Stimulated activated CD8-positive, alpha-beta memory T cell treated with anti-CD3 and anti-CD28 coated beads, Interleukin-15, amount 100 ng/mL, for 24 hours (primary cell): Measurements from ENCODE around the gene AP3M1.
"Not testable (repeated sequence)": the region's sequence is repeated elsewhere in the genome, so short reads cannot be mapped to it uniquely, and the experiment has no call there.

ENCODE experiments used
- DNase-seq: peaks from one replicate; pipeline ENCODE4 v3.0.0-alpha.2; 2020; ENCODE audit warnings: low read depth

The AP3M1 gene

GRCh38 chr10:74150204-74150989 lies at the start of gene AP3M1:
Gene AP3M1, minus strand, starts transcription at chr10:74150828. Its CDS starts 12,449 bp downstream, at chr10:74138379.
- DNase-seq: peak; percentile 28

GRCh38 chr10:74199315-74199714 lies 48.7 kb upstream of the AP3M1 start:
- DNase-seq: no peak

DNA sequence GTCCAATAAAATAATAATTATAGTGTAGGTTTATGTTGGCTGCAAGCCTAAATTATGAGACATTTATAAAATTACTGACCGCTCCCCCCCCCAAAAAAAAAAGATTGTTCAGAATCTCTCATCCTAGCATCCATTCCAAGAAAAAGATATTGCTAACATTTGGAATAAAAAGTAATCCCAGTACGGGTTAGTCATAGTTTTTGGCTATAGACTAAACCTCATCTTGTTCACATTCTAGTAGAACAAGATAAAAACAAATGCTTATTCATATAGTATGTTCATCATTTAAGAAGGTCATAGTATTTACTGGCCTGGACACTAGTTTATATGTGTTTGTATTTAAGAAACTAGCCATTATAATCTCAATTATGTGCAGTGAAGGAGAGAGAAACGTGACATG lies 44.4 kb upstream of the AP3M1 start:
- no peak for DNase-seq

DNA sequence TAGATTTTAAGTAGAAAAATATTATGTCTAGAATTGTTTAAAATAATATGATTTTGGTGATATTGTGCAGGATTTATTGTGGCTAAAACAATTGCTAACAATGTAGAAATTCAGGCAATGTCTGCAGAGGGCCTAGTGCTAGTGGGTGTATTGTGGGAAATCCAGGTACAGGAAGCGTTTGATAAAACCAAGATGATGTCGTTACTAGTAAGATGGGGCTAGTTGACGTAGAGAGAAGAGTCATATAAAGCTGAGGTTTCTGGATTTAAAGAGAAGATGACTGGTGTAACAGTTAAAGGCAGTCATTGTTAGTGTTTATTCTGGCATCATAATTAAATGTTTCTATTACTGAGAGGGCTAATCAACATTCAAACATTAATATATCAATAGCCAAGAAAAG lies 43.9 kb upstream of the AP3M1 start:
- no peak for DNase-seq

DNA sequence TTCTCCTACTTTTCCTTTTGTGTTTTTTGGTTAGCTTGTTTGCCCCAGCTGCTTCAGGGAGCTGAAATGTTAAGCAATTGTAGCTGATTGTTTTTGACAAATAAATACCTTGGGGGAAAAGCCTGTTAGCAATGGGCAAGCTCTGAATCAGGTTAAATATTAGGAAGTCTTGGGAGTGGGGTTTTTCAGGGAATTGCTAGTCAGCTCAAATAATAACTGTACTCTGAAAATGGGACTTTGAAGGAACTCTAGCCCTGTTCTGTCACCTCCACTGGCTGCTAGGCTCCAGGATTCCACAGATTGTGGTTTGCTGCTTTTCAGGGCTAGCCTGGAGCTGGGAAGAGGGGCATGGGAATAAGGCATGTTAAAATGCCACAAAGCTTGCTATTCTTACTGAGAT lies 39.9 kb upstream of the AP3M1 start:
- DNase-seq: no peak

DNA sequence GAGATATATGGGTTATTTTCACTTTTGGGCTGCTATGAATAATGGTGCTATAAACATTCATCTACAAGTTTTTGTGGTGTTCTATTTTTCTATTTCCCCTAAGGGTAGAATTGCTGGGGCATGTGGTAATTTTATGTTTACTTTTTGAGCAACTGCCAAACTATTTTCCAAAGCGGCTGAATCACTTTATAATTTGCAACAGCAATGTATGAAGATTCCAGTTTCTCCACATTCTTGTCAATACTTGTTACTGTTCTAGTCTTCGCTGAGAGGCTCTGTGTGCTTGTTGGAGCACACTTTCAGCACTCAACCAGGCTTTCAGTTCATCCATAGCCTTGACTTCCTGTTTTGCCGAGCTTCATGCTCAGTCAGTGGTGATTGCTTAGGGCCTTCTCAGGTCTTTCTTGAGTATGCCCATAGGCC lies 39.4 kb upstream of the AP3M1 start:
- no peak for DNase-seq

GRCh38 chr10:74188617-74189016 lies 38.0 kb upstream of the AP3M1 start:
- DNase-seq: not testable (repeated sequence)

GRCh38 chr10:74187237-74187636 lies 36.6 kb upstream of the AP3M1 start:
- no peak for DNase-seq

GRCh38 chr10:74186678-74187077 lies 36.0 kb upstream of the AP3M1 start:
- DNase-seq: no peak

DNA sequence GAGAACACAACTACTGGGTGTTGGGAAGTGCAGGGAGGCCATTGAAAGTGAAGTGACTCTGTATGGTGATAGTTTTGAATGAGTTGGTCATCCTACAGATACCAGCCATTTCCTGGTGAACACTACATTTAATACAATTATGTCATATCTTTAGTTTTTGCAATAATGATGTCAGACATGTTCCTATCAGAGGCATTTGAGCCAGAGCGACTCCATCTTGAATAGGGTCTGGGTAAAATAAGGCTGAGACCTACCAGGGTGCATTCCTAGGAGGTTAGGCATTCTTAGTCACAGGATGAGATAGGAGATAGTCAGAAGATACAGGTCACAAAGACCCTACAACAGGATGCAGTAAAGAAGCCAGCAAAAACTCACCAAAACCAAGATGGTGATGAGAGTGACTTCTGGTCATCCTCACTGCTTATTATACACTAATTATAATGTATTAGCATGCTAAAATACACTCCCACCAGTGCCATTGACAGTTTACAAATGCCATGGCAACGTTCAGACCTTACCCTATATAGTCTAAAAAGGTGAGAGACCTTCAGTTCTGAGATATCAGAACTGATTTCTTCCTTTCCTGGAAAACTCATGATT lies 28.6 kb upstream of the AP3M1 start:
- no peak for DNase-seq

DNA sequence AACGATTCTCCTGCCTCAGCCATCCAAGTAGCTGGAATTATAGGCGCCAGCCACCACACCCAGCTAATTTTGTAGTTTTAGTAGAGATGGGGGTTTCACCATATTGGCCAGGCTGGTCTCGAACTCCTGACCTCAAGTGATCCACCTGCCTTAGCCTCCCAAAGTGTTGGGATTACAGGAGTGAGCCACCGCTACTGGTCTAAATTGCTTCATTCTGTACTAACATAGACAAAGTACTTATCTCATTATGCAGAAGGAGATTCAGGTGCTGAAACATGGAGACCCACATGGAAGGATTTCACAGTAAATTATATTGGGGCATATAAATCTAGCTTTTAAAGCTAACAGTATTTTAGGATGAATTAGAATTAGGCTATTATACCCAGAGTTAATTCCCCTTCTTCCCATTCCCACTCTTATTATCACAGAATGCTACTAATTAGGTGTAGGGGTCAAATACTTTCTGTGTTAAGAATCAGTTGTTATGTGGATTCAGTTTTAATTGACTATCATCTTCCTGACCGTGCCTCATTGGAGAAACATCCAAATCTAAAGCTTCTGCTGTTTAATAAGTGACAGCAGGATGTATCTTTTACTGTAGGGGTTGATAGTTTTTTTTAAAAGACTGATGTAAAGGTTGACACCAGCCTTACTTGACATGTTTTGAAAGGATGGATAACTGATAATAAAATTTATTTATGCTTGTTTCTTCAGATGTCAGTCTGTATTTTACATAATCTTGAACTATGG lies 27.6 kb upstream of the AP3M1 start:
- DNase-seq: no peak

DNA sequence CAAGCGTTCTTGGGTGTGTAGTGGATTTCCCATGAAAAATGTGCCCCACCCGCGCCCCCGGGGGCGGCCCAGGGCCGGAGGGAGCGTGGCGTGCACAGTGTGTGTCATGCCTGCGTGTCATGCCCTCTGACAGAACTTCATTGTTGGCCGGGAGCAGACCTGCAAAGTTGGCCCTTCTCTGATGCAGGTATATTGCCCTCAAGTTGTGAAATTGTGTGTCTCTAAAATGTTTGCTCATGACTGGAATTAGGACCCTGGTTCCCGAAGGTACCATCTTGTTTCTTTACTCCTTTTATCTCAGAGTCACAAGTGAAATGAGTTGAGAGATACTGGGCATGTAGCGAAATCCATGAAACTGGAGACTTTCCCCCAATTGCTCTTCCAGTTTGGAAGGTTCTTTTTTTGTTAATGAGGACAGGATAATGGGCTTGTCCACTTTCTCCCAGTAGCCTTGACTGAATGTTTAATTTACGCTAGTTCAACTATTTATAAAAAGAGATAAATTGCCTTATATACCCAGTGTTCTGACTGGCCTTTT lies 26.6 kb upstream of the AP3M1 start:
- peak; percentile 21 for DNase-seq

DNA sequence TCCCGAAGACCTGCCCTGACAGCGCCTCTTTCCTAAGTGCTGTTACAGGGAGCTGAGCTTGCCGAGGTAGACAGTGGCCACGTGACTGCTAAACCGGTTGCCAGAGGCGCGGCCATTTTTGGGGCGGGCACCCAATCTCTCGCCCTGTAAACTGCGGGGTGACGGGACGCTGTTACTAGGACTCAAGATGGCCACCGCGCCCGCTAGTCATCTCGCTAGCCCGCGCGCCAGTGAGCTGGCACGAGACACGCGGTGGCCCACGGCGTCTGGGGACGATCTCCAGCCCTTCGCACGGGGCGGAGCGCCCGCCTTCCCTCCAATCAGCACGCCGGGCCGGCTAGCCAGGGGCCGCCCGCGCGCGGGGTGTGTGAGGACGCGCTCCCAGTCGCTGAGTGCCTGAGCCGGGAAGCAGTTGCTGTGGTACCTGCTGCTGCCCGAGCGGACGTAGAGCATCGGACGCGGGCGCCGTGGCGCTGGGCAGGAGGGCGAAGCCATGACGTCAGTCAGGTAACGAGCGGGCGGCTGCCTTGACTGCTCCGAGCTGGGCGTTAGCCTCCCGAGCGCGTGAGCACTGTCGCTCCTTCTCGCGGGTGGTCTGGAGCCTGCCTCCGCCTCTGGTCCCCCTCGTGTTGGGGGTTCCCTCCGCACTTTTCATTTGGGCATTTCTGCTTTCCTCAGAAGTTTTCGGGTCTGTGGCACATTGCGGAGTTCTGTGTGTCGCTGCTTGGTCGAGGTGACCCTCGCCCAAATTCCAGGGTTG lies 25.9 kb upstream of the AP3M1 start:
- peak; percentile 82 for DNase-seq

DNA sequence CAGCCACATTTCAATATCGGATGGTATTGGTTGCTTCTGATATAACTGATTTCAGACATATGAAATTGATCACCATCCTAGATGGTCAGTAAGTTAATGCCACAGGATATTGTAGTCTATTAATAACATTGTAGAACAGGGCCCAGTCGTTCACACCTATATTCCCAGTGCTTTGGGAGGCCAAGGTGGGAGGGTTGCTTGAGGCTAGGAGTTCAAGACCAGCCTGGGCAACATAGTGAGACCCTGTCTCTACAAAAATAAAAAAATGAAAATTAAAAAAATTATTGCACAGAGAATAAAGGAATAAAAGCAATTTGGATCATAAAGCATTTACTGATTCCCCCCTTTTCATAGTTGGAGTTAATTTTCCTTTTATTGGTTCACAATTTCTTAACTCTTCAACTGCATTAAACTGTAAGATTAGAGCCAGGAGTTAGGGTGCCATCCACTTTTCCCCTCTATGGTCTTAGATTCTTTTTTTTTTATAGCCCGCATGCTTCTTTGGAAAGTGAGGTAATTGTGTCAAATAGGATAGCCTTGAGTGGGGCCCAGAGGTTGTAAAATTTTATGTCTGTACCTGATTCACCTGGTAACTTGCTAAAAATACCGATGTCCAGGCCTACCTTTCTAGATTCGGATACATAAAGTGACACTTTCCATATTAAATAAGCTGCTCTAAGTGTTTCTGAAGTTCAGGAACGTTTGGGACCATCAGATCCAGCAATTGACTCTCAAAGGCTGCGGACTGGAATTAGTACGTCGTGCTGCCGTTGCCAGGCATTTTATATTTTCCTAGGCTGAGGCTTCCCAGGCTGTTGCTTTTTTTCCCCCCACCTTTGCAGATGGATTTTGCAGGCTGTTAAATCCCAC lies 25.1 kb upstream of the AP3M1 start:
- no peak for DNase-seq

DNA sequence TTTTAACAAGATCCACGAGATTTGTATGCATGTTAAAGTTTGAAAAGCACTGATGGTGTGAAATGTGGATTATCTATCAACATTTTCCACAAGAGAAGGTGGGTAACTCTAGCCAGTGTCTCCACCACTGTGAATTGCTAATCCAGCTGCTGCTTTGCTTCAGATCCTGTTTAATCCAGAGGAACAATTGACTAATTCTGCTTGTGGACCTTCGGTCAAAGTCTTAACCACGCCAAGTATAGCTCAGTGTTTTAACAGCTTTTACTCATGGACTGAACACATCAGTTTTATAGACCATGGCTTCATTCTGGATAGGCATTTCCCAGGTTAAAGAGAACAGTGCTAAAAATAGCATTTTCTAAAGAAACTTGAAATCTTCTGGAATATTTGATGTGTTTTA lies 23.9 kb upstream of the AP3M1 start:
- DNase-seq: no peak

DNA sequence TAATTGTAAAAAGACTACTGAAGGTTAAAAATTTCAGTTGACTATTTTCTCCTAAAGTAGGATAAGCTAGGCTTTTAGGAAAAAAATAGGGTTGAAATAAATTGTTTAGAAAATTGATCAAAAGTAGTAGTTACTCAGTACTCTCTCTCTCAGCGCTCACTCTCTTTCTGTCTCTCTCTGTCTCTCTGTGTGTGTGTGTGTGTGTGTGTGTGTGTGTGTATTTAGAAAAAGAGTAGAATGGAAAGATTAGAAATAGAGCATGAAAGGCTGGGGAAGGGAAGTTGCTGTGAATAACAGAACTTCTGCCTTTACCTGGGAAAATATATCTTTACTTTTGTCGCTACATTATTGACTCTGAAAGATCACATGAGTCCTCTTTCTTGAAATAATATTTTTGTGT lies 21.0 kb upstream of the AP3M1 start:
- no peak for DNase-seq

GRCh38 chr10:74167443-74167842 lies 16.8 kb upstream of the AP3M1 start:
- DNase-seq: no peak

DNA sequence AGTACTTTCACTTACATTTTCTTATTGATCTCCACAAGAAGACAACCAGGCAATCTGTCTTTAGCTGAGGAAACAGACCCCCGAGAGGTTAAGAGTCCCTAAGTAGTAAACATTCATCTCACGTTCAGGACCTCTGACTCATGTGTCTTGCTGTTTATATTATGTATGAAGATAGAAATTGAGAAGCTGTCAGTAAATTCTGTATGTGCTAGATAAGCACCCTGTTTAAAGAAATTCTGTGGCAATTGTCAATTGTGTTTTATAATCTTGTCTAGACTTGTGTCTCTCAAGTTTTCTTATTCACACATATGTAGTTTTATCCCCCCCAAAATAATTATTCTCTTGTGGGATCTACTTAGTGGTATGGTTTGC lies 14.9 kb upstream of the AP3M1 start:
- no peak for DNase-seq

DNA sequence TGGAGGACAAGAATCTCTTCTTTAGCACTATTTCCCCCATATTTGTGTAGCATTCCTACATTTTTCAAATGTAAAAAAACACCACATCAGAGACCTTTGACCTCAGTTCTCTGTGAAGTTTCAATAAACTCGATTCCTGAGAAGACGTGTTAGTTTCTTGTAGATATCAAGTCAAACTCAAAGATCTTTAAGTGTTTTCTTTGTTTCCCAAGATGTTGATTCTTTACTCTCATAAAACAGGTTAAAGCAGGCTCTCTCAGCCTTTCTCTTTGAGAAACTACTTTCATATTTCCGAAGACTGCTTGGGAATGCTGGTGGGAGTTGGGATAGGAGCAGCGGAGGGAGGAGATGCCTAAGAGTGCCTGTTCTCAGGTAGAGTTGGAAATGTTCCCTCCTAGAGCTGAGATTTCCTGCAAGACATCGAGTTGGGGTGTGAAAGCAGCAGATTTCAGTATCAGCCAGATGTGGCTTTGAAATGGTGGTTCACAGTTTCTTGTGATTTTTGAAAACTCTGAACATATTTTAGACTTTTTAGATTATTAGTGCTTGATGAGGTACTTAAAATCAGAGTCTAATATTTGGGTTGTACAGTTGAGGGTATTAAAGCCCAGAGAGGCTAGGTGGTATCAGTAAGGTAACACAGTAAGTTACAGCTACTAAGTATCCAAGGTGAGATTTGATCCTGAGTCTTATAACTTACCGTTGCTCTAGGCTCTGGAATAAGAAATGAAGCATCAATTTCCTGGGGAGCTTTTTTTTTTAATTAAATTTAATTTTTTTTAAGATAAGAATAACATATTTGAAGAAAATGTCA lies 14.3 kb upstream of the AP3M1 start:
- no peak for DNase-seq
